H9 (cell line): ENCODE data around the gene TACO1. TPM values are rescaled to one million over a fixed set of nuclear protein-coding genes. Genes with fewer than 3 reads are reported as not detected.

ENCODE experiments used
- DNase-seq: peaks from one replicate; pipeline ENCODE4 v3.0.0-alpha.2; 2017
- H2AFZ ChIP-seq: one replicate; pipeline ENCODE4 v1.6.1; 2013; ENCODE audit warnings: mild to moderate bottlenecking, low read length, control low read depth, moderate library complexity
- H2AK5ac ChIP-seq: 2 replicates; pipeline ENCODE4 v1.6.1; 2013; ENCODE audit warnings: low read length, control low read depth, mixed read lengths; ENCODE audit not compliant: insufficient read length
- H2BK120ac ChIP-seq: one replicate; pipeline ENCODE4 v1.6.1; 2013; ENCODE audit warnings: low read depth, mild to moderate bottlenecking, low read length, control low read depth, inconsistent platforms; ENCODE audit not compliant: poor library complexity, severe bottlenecking
- H2BK12ac ChIP-seq: 2 replicates; pipeline ENCODE4 v1.6.1; 2013; ENCODE audit warnings: low read length, control low read depth, mixed read lengths, low read depth; ENCODE audit not compliant: insufficient read length
- H2BK15ac ChIP-seq: 2 replicates; pipeline ENCODE4 v1.6.1; 2013; ENCODE audit warnings: low read depth, low read length, control low read depth
- H2BK20ac ChIP-seq: one replicate; pipeline ENCODE4 v1.6.1; 2013; ENCODE audit warnings: low read depth, mild to moderate bottlenecking, low read length, control low read depth, inconsistent platforms; ENCODE audit not compliant: poor library complexity, severe bottlenecking
- H2BK5ac ChIP-seq: 2 replicates; pipeline ENCODE4 v1.6.1; 2013; ENCODE audit warnings: low read length, control low read depth, mixed read lengths; ENCODE audit not compliant: insufficient read length
- H3K14ac ChIP-seq: 2 replicates; pipeline ENCODE4 v1.6.1; 2013; ENCODE audit warnings: low read length, control low read depth; ENCODE audit not compliant: insufficient read depth
- H3K18ac ChIP-seq: 2 replicates; pipeline ENCODE4 v1.6.1; 2013; ENCODE audit warnings: low read depth, mild to moderate bottlenecking, mixed read lengths, low read length, control low read depth; ENCODE audit not compliant: insufficient read length
- H3K23ac ChIP-seq: 2 replicates; pipeline ENCODE4 v1.6.1; 2013; ENCODE audit warnings: low read length, control low read depth, mixed read lengths, low read depth; ENCODE audit not compliant: insufficient read length
- H3K23me2 ChIP-seq: 2 replicates; pipeline ENCODE4 v1.6.1; 2013; ENCODE audit warnings: low read depth, mild to moderate bottlenecking, mixed read lengths, low read length, control low read depth; ENCODE audit not compliant: insufficient read length, poor library complexity, severe bottlenecking
- H3K27ac ChIP-seq: 2 replicates; pipeline ENCODE4 v1.5.1; 2013; ENCODE audit warnings: low read length, control low read depth, mixed read lengths, low read depth; ENCODE audit not compliant: insufficient read length
- H3K27me3 ChIP-seq: 2 replicates; pipeline ENCODE4 v1.6.1; 2013; ENCODE audit warnings: low read length, control low read depth, inconsistent platforms; ENCODE audit not compliant: insufficient read depth
- H3K4ac ChIP-seq: 2 replicates; pipeline ENCODE4 v1.6.1; 2013; ENCODE audit warnings: low read depth, mild to moderate bottlenecking, control low read depth, inconsistent platforms, low read length, moderate library complexity
- H3K4me1 ChIP-seq: 2 replicates; pipeline ENCODE4 v1.6.1; 2013; ENCODE audit warnings: low read length, control low read depth, inconsistent platforms; ENCODE audit not compliant: insufficient read depth
- H3K4me2 ChIP-seq: 2 replicates; pipeline ENCODE4 v1.6.1; 2013; ENCODE audit warnings: low read length, control low read depth, mixed read lengths; ENCODE audit not compliant: insufficient read length, insufficient read depth
- H3K56ac ChIP-seq: 2 replicates; pipeline ENCODE4 v1.6.1; 2013; ENCODE audit warnings: low read depth, mild to moderate bottlenecking, mixed read lengths, low read length, control low read depth; ENCODE audit not compliant: insufficient read length
- H3K79me1 ChIP-seq: 2 replicates; pipeline ENCODE4 v1.6.1; 2013; ENCODE audit warnings: low read depth, mild to moderate bottlenecking, moderate library complexity, low read length, control low read depth, inconsistent platforms; ENCODE audit not compliant: insufficient read depth, poor library complexity, severe bottlenecking
- H3K79me2 ChIP-seq: 2 replicates; pipeline ENCODE4 v1.6.1; 2013; ENCODE audit warnings: low read length, control low read depth, inconsistent platforms; ENCODE audit not compliant: insufficient read depth
- H3K9ac ChIP-seq: 2 replicates; pipeline ENCODE4 v1.6.1; 2013; ENCODE audit warnings: low read length, control low read depth, mixed read lengths; ENCODE audit not compliant: insufficient read length; ENCODE audit errors: extremely low read depth
- H3K9me3 ChIP-seq: one replicate; pipeline ENCODE4 v1.6.1; 2013; ENCODE audit warnings: low read depth, low read length, inconsistent platforms; ENCODE audit not compliant: control insufficient read depth
- H3T11ph ChIP-seq: one replicate; pipeline ENCODE4 v1.6.1; 2013; ENCODE audit warnings: mild to moderate bottlenecking, low read length, control low read depth, inconsistent platforms
- H4K20me1 ChIP-seq: one replicate; pipeline ENCODE4 v1.6.1; 2013; ENCODE audit not compliant: control insufficient read depth, insufficient read length, insufficient read depth
- H4K5ac ChIP-seq: 2 replicates; pipeline ENCODE4 v1.6.1; 2013; ENCODE audit warnings: low read depth, mild to moderate bottlenecking, mixed read lengths, low read length, control low read depth; ENCODE audit not compliant: insufficient read length
- H4K8ac ChIP-seq: replicated peaks from 2 replicates; pipeline ENCODE4 v1.6.1; 2013; ENCODE audit warnings: low read length, control low read depth, mixed read lengths, low read depth; ENCODE audit not compliant: insufficient read length
- H4K91ac ChIP-seq: 2 replicates; pipeline ENCODE4 v1.6.1; 2013; ENCODE audit warnings: low read depth, mild to moderate bottlenecking, moderate library complexity, mixed read lengths, low read length, control low read depth; ENCODE audit not compliant: insufficient read length
- H3K27ac Mint-ChIP-seq, 3 experiments: 2 replicates in 2 of 3; 3 replicates in 1 of 3; pipeline ENCODE4 v1.8.0; 2020 to 2021; ENCODE audit warnings: mixed read lengths in 3 of 3, mild to moderate bottlenecking in 1 of 3, moderate library complexity in 1 of 3
- H3K27me3 Mint-ChIP-seq: 2 replicates; pipeline ENCODE4 v1.8.0; 2021; ENCODE audit warnings: low read depth, mild to moderate bottlenecking, moderate library complexity, mixed read lengths
- H3K36me3 Mint-ChIP-seq, 3 experiments: 2 replicates in 2 of 3; 3 replicates in 1 of 3; pipeline ENCODE4 v1.8.0; 2020 to 2021; ENCODE audit warnings: low read depth in 3 of 3, mixed read lengths in 3 of 3; ENCODE audit not compliant: insufficient read depth in 1 of 3
- H3K4me1 Mint-ChIP-seq, 2 experiments: 2 replicates each; pipeline ENCODE4 v1.8.0; 2020; ENCODE audit warnings: mixed read lengths in 2 of 2
- H3K4me3 Mint-ChIP-seq, 2 experiments: 2 replicates in 1 of 2; 3 replicates in 1 of 2; pipeline ENCODE4 v1.8.0; 2020 to 2021; ENCODE audit warnings: mild to moderate bottlenecking in 2 of 2, mixed read lengths in 2 of 2, moderate library complexity in 1 of 2
- H3K9me3 Mint-ChIP-seq, 2 experiments: 2 replicates in 1 of 2; 3 replicates in 1 of 2; pipeline ENCODE4 v1.8.0; 2020; ENCODE audit warnings: mild to moderate bottlenecking in 2 of 2, mixed read lengths in 2 of 2, moderate library complexity in 1 of 2
- WGBS: extraction: QIAGEN DNeasy Blood & Tissue Kit; methylation state at CpG from one replicate; pipeline ENCODE4 v1.1.7; 2013; ENCODE audit warnings: missing lambda C conversion rate, low lambda C conversion rate, mixed read lengths; ENCODE audit not compliant: insufficient read length; ENCODE audit errors: extremely low coverage; 5-methylcytosine and 5-hydroxymethylcytosine counted together
- total RNA-seq: library from RNA; stranded (reverse); gene quantifications from 2 replicates; pipeline ENCODE4 v1.2.1, GENCODE V29; 2021
- TF ChIP-seq, protein P1 (sequence below): fragments of 200-600 bp; sonication (generic); conservative IDR thresholded peaks from 3 replicates; pipeline ENCODE4 v1.8.0; 2021; ENCODE audit warnings: antibody characterized with exemption, mild to moderate bottlenecking

Gene TACO1
- total RNA-seq, 1 experiment from 2014 or later: 30.2 TPM

- H2AFZ ChIP-seq: no peak overlapping the region
- no peaks in the 10 kb centered on the region for H3K4me1 ChIP-seq
- H3T11ph ChIP-seq: no peak overlapping the region
- H3K79me2 ChIP-seq: peaks cover 3% of the 10 kb centered on the region; the same call in 1 of the 2 replicates
- H3K56ac ChIP-seq: no peak overlapping the region
- no peak overlapping the region for H3K23ac ChIP-seq
- H3K27ac ChIP-seq: no peak overlapping the region
- no peak overlapping the region for H3K4me2 ChIP-seq
- H3K4me1 Mint-ChIP-seq: no peaks in the 10 kb centered on the region
- no peak overlapping the region for H3K14ac ChIP-seq
- no peak for DNase-seq
- no peak overlapping the region for H2BK5ac ChIP-seq
- no peak overlapping the region for H2BK15ac ChIP-seq
- no peaks in the 10 kb centered on the region for H3K23me2 ChIP-seq
- no peaks in the 10 kb centered on the region for H3K27me3 Mint-ChIP-seq
- H3K4me3 Mint-ChIP-seq: no peak overlapping the region
- no peak overlapping the region for H3K18ac ChIP-seq
- no peak overlapping the region for H2AK5ac ChIP-seq
- H3K4ac ChIP-seq: no peak overlapping the region
- no peaks in the 10 kb centered on the region for H3K9me3 ChIP-seq
- no CpG with 5 or more reads among the region's 8 CpGs for WGBS
- peaks cover 2% of the 10 kb centered on the region for H3K79me1 ChIP-seq
- no peak overlapping the region for H4K5ac ChIP-seq
- H3K27me3 ChIP-seq: no peaks in the 10 kb centered on the region
- TF ChIP-seq, protein P1, sequence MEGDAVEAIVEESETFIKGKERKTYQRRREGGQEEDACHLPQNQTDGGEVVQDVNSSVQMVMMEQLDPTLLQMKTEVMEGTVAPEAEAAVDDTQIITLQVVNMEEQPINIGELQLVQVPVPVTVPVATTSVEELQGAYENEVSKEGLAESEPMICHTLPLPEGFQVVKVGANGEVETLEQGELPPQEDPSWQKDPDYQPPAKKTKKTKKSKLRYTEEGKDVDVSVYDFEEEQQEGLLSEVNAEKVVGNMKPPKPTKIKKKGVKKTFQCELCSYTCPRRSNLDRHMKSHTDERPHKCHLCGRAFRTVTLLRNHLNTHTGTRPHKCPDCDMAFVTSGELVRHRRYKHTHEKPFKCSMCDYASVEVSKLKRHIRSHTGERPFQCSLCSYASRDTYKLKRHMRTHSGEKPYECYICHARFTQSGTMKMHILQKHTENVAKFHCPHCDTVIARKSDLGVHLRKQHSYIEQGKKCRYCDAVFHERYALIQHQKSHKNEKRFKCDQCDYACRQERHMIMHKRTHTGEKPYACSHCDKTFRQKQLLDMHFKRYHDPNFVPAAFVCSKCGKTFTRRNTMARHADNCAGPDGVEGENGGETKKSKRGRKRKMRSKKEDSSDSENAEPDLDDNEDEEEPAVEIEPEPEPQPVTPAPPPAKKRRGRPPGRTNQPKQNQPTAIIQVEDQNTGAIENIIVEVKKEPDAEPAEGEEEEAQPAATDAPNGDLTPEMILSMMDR: no peak
- no peak overlapping the region for H2BK12ac ChIP-seq
- H2BK120ac ChIP-seq: no peak overlapping the region
- no peak overlapping the region for H4K91ac ChIP-seq
- H3K27ac Mint-ChIP-seq: peak overlapping the region in 2 of 3 experiments; percentile 71 to 92; a peak in 5 of 7 replicates
- H3K36me3 Mint-ChIP-seq: no peaks in the 10 kb centered on the region; a peak in 1 of 7 replicates
- H3K9me3 Mint-ChIP-seq: no peaks in the 10 kb centered on the region
- no peak overlapping the region for H2BK20ac ChIP-seq
- H3K9ac ChIP-seq: no peak overlapping the region
- no peak overlapping the region for H4K8ac ChIP-seq
- H4K20me1 ChIP-seq: no peaks in the 10 kb centered on the region
These were observed 32.1 kb upstream of the TACO1 start for GRCh38 chr17:63568563-63568962.
